HG03139 (cell line): ENCODE results near the gene FBXL17.

Experiments used
- ATAC-seq: cut with Tn5 transposase; IDR thresholded peaks from one replicate; pipeline ENCODE4 v1.9.1; 2021; ENCODE audit not compliant: unreplicated experiment

FBXL17 gene

GRCh38 chr5:108375768-108376167 is 6.1 kb downstream of the FBXL17 start:
- no peak for ATAC-seq

GRCh38 chr5:108373426-108373825 is 8.5 kb downstream of the FBXL17 start:
- ATAC-seq: no peak

GRCh38 chr5:108372369-108372768 is 9.5 kb downstream of the FBXL17 start:
- ATAC-seq: no peak

GRCh38 chr5:108371263-108371662 is 10.6 kb downstream of the FBXL17 start:
- ATAC-seq: no peak

- no peak for ATAC-seq
Observed at GRCh38 chr5:108369167-108369566, 12.7 kb downstream of the FBXL17 start.

GRCh38 chr5:108367679-108368334 is 14.1 kb downstream of the FBXL17 start:
- no peak for ATAC-seq

GRCh38 chr5:108366500-108366899 is 15.4 kb downstream of the FBXL17 start:
- ATAC-seq: no peak

- ATAC-seq: no peak
Observed at GRCh38 chr5:108361771-108362170, 20.1 kb downstream of the FBXL17 start.

- ATAC-seq: no peak
Observed at GRCh38 chr5:108361239-108361638, 20.7 kb downstream of the FBXL17 start.

GRCh38 chr5:108360280-108360679 is 21.6 kb downstream of the FBXL17 start:
- no peak for ATAC-seq

GRCh38 chr5:108356286-108356685 is 25.6 kb downstream of the FBXL17 start:
- ATAC-seq: no peak

- no peak for ATAC-seq
Observed at GRCh38 chr5:108353087-108353486, 28.8 kb downstream of the FBXL17 start.

GRCh38 chr5:108345541-108346171 is 36.2 kb downstream of the FBXL17 start:
- peak; percentile 67 for ATAC-seq

- ATAC-seq: no peak
Observed at GRCh38 chr5:108344103-108344822, 37.6 kb downstream of the FBXL17 start.

- ATAC-seq: no peak
Observed at GRCh38 chr5:108341866-108342265, 40.0 kb downstream of the FBXL17 start.

GRCh38 chr5:108340131-108340530 is 41.8 kb downstream of the FBXL17 start:
- no peak for ATAC-seq

- ATAC-seq: no peak
Observed at GRCh38 chr5:108339220-108339619, 42.7 kb downstream of the FBXL17 start.

- no peak for ATAC-seq
Observed at GRCh38 chr5:108334225-108334624, 47.7 kb downstream of the FBXL17 start.

- ATAC-seq: no peak
Observed at GRCh38 chr5:108326982-108327381, 54.9 kb downstream of the FBXL17 start.

GRCh38 chr5:108324886-108325285 is 57.0 kb downstream of the FBXL17 start:
- no peak for ATAC-seq

GRCh38 chr5:108321341-108321740 is 60.6 kb downstream of the FBXL17 start:
- no peak for ATAC-seq

- ATAC-seq: no peak
Observed at GRCh38 chr5:108320231-108320630, 61.7 kb downstream of the FBXL17 start.
